Naive thymus-derived CD8-positive, alpha-beta T cell (primary cell): ENCODE results near the gene TPP2. TPM values are rescaled to one million over a fixed set of nuclear protein-coding genes. Genes with fewer than 3 reads are reported as not detected.

Experiments
- ATAC-seq, 2 donors: fragments of 150-1000 bp; cut with Tn5 transposase in 1 of 2; sonication (Bioruptor Pico), chemical (Tn5 transposase) in 1 of 2; 1 replicate in 1 of 2; 2 replicates in 1 of 2; pipeline ENCODE4 v1.10.0; 2021; ENCODE audit warnings: mild to moderate bottlenecking in 2 of 2, moderate library complexity in 2 of 2
- POLR2A ChIA-PET: fragments of 350-600 bp; sonication (Branson Sonifier 250); formaldehyde crosslinking; loops from one replicate; lab custom pipeline; 2021; ENCODE audit warnings: antibody characterized with exemption; lab: Charles Lee
- DNase-seq, 10 donors: peaks; one replicate each; pipeline versions ENCODE4 v3.0.0 to v3.0.0-alpha.2; 2020 to 2022
- H3K27ac Mint-ChIP-seq, 10 donors: one replicate each; pipeline ENCODE4 v1.8.0; 2020 to 2022; ENCODE audit warnings: mild to moderate bottlenecking in 10 of 10, mixed read lengths in 10 of 10, moderate library complexity in 4 of 10, inconsistent platforms in 1 of 10
- H3K27me3 Mint-ChIP-seq, 5 donors: one replicate each; pipeline ENCODE4 v1.8.0; 2021 to 2022; ENCODE audit warnings: mixed read lengths in 5 of 5
- H3K36me3 Mint-ChIP-seq, 3 donors: one replicate each; pipeline ENCODE4 v1.8.0; 2020 to 2022; ENCODE audit warnings: mixed read lengths in 3 of 3, mild to moderate bottlenecking in 2 of 3, inconsistent platforms in 1 of 3
- H3K4me1 Mint-ChIP-seq, 4 donors: one replicate each; pipeline ENCODE4 v1.8.0; 2021 to 2022; ENCODE audit warnings: mixed read lengths in 4 of 4
- H3K4me3 Mint-ChIP-seq, 10 donors: one replicate each; pipeline ENCODE4 v1.8.0; 2020 to 2022; ENCODE audit warnings: mild to moderate bottlenecking in 10 of 10, mixed read lengths in 10 of 10, moderate library complexity in 6 of 10, inconsistent platforms in 1 of 10
- H3K9me3 Mint-ChIP-seq, 9 donors: one replicate each; pipeline ENCODE4 v1.8.0; 2020 to 2022; ENCODE audit warnings: mixed read lengths in 9 of 9, mild to moderate bottlenecking in 3 of 9, inconsistent platforms in 1 of 9, moderate library complexity in 1 of 9
- polyA plus RNA-seq, 3 donors: library from polyadenylated mRNA; unstranded; fragments of 300-500 nt; fragmentation: Illumina TruSeq; gene quantifications; one replicate each; pipeline ENCODE4 v1.2.3, GENCODE V29; 2021
- total RNA-seq, 8 experiments: library from RNA in 2 of 8; stranded (reverse) in 2 of 8; gene quantifications; one replicate each; pipeline ENCODE4 v1.2.3 and lab custom pipeline; 2021 to 2026

The TPP2 gene
- total RNA-seq (100 to 1,000 TPM; 210 to 224 TPM), polyA plus RNA-seq (10 to 100 TPM; 52.3 to 64.7 (median 61.1) TPM), total RNA-seq (lab: John Stamatoyannopoulos, UW) (271 to 669 (median 449) reads per million in 6 experiments)

DNA sequence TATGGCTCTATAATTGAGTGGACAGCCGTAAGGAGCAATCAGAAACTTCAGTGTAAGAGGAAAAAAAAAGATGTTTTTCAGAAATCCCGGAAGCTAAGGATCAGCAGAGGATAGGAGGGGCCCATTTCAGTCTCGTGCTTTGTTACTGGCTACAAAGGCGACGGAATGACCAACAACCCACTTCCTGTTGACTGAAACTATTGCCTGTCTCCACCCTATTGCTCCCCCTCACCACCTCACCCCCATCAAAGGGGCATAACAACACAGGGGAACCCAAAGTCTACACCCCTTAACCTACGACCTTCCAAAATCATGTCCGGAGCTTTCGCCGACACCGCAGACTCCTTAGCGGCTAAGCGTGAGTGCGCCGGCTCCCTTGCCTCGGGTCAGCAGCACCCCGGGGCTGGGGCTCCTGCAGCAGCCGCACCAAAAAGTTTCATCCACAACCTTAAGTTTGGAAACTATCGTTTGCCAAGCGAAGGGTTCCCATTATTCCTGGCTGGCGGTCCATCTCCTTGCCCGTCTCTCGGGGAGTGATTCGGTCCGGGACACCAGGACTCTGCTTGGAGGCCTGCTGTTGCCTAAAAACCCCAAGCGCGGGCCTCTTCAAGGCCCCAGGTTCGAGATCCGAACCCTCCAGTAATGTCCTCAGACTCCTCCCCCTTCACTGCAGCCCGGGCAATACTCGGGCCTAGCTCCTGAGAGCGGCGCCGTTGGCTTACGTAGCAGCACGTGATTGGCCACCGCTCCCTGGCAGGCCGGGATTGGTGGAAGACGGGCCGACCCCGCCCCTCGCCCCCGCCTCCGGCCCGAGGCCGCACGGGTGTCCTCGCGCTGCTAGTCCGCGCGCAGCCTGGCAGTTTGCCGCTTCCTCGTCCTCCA is at the start of gene TPP2:
TSS of gene TPP2 (plus strand) at position 840 of the 882 bp plus-strand sequence. CDS start 53 bp downstream, outside the sequence.
- Mint-ChIP-seq H3K4me3 (peak within 1 kb of the TSS; percentile 94 to 99 (median 97)), H3K27me3 (no peaks in the 10 kb centered on the region)

GRCh38 chr13:102548811-102549210 is 48.0 kb upstream of the TPP2 start:
- no peak for ATAC-seq
- H3K36me3 Mint-ChIP-seq: no peaks in the 10 kb centered on the region
- H3K4me3 Mint-ChIP-seq: no peak overlapping the region

More for the DNA sequence above, at the start of gene TPP2:
- Mint-ChIP-seq H3K27ac (peak within 1 kb of the TSS; percentile 93 to 100 (median 100)), H3K9me3 (peaks cover 0 to 1% (median 0%) of the 10 kb centered on the region in 9 donors), H3K36me3 (peaks cover 1 to 11% (median 5%) of the 10 kb centered on the region in 3 donors), H3K4me1 (peaks cover 40 to 72% (median 58%) of the 10 kb centered on the region in 4 donors)
- ATAC-seq (peak; percentile 84 to 85), DNase-seq (peak; percentile 94 to 99 (median 97))
- POLR2A ChIA-PET: interaction anchor here (0.6 to 10.3 kb wide), 26 partner anchors 11 to 971 kb away, joined by 3 to 302 read pairs (median 6); partner anchors contain the start of genes ERCC5 and TEX30

DNA sequence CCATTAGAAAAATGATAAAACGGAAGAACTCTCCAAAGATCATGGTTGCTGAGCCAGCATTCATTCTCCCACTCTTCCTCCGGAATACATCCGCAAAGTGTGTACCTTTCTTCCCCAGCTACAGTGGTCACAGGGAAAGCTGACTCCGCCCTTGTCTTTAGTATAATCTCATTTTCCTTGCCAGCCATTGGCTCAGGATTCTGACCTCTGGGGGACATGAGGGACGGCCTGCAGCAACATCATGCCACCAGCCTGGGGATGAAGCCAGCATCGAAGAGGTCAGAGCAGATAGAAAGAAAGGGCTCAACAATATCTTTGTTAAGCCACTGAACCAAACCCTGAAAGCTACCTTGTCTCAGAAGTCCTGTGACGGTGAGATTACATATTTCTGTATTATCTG is 46.3 kb upstream of the TPP2 start:
- ATAC-seq (no peak), DNase-seq (no peak)
- POLR2A ChIA-PET: no interaction called here
- Mint-ChIP-seq H3K9me3 (no peaks in the 10 kb centered on the region), H3K27ac (no peak overlapping the region), H3K27me3 (peaks cover 8 to 21% (median 12%) of the 10 kb centered on the region in 5 donors), H3K4me1 (no peaks in the 10 kb centered on the region), H3K36me3 (no peaks in the 10 kb centered on the region), H3K4me3 (no peak overlapping the region)

More at GRCh38 chr13:102548811-102549210, 48.0 kb upstream of the TPP2 start:
- H3K9me3 Mint-ChIP-seq: peaks cover 0 to 2% (median 0%) of the 10 kb centered on the region in 9 donors
- H3K27ac Mint-ChIP-seq: no peak overlapping the region
- peaks cover 6 to 31% (median 9%) of the 10 kb centered on the region in 5 donors for H3K27me3 Mint-ChIP-seq
- POLR2A ChIA-PET: no interaction called here
- DNase-seq: no peak
- no peaks in the 10 kb centered on the region for H3K4me1 Mint-ChIP-seq

DNA sequence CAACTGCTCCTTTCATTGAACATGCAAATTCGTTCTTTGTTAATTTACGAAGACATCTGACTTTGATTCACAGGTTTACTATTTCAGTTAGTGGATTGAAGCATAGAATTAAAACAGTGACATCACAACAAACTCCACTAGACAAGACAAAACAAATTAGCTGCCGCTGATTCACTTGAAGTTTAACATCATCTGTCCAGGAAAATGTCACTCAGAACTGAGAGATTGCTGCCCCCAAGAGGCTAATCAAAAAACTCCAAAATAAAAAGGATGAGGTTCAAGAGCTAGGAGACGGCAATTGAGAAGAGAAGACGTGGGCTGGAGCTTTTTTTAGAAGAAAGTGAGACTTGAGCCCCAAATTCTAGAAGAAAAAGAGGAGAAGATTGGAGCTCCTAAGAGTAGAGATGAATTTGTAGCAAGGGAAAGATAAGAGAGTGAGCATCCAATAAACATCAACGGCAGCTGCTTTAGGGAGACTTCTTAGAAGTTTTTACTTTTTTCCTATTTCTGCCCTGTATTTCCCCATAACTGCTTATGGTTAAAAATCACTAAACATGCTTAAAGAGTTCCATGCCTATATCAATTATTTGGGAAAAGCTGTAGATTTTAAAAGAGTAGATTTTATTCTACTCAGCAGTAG is 40.8 kb upstream of the TPP2 start:
- Mint-ChIP-seq H3K4me3 (no peak overlapping the region), H3K36me3 (no peaks in the 10 kb centered on the region), H3K27ac (no peak overlapping the region), H3K27me3 (peaks cover 0 to 7% (median 4%) of the 10 kb centered on the region in 5 donors), H3K4me1 (peaks cover 0 to 6% (median 3%) of the 10 kb centered on the region in 4 donors), H3K9me3 (no peaks in the 10 kb centered on the region)
- DNase-seq: peak in 3 of 10 donors; percentile 30 to 38 (median 32)
- POLR2A ChIA-PET: no interaction called here
- peak in 1 of 2 donors; percentile 29 for ATAC-seq

- peaks cover 0 to 6% (median 3%) of the 10 kb centered on the region in 4 donors for H3K4me1 Mint-ChIP-seq
Measured at GRCh38 chr13:102556806-102557205, 40.0 kb upstream of the TPP2 start.

GRCh38 chr13:102558029-102558428 is 38.8 kb upstream of the TPP2 start:
- H3K27ac Mint-ChIP-seq: no peak overlapping the region
- POLR2A ChIA-PET: no interaction called here

More at GRCh38 chr13:102556806-102557205, 40.0 kb upstream of the TPP2 start:
- DNase-seq (no peak), ATAC-seq (no peak)
- Mint-ChIP-seq H3K36me3 (no peaks in the 10 kb centered on the region), H3K27me3 (peaks cover 0 to 7% (median 4%) of the 10 kb centered on the region in 5 donors), H3K27ac (no peak overlapping the region), H3K9me3 (no peaks in the 10 kb centered on the region), H3K4me3 (no peak overlapping the region)
- POLR2A ChIA-PET: no interaction called here

GRCh38 chr13:102561933-102562332 is 34.9 kb upstream of the TPP2 start:
- ATAC-seq: no peak
- Mint-ChIP-seq H3K27ac (no peak overlapping the region), H3K9me3 (peaks cover 0 to 10% (median 0%) of the 10 kb centered on the region in 9 donors), H3K4me3 (no peak overlapping the region), H3K4me1 (no peaks in the 10 kb centered on the region), H3K36me3 (peaks cover 0 to 5% (median 0%) of the 10 kb centered on the region in 3 donors), H3K27me3 (peaks cover 8 to 26% (median 17%) of the 10 kb centered on the region in 5 donors)
- no peak for DNase-seq
- POLR2A ChIA-PET: no interaction called here

More at GRCh38 chr13:102558029-102558428, 38.8 kb upstream of the TPP2 start:
- Mint-ChIP-seq H3K4me1 (peaks cover 0 to 6% (median 3%) of the 10 kb centered on the region in 4 donors), H3K27me3 (peaks cover 0 to 10% (median 5%) of the 10 kb centered on the region in 5 donors), H3K4me3 (no peak overlapping the region), H3K9me3 (peaks cover 0 to 10% (median 0%) of the 10 kb centered on the region in 9 donors), H3K36me3 (no peaks in the 10 kb centered on the region)
- no peak for DNase-seq
- no peak for ATAC-seq

DNA sequence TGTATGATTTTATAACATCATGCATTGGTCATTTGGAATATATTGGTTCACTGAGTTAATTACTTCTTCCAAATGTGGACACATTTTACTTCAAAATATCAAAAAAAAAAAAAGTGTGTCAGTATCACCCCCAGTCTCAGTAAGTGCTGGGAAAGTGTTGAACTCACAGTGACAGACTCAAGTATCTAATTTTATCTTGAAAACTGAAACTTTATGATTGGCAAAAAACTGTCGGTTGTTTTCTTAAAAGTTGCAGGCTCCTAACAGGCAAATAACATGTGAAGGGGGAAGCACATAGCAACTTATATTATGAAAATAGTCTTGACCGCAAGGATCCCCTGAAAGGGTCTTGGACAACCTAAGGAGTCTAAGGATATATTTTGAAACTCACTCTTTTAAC is 33.5 kb upstream of the TPP2 start:
- Mint-ChIP-seq H3K27me3 (peaks cover 8 to 39% (median 22%) of the 10 kb centered on the region in 5 donors), H3K27ac (no peak overlapping the region), H3K4me3 (no peak overlapping the region), H3K4me1 (no peaks in the 10 kb centered on the region), H3K9me3 (peaks cover 0 to 10% (median 0%) of the 10 kb centered on the region in 9 donors), H3K36me3 (peaks cover 0 to 5% (median 0%) of the 10 kb centered on the region in 3 donors)
- POLR2A ChIA-PET: no interaction called here
- no peak for ATAC-seq
- DNase-seq: no peak

DNA sequence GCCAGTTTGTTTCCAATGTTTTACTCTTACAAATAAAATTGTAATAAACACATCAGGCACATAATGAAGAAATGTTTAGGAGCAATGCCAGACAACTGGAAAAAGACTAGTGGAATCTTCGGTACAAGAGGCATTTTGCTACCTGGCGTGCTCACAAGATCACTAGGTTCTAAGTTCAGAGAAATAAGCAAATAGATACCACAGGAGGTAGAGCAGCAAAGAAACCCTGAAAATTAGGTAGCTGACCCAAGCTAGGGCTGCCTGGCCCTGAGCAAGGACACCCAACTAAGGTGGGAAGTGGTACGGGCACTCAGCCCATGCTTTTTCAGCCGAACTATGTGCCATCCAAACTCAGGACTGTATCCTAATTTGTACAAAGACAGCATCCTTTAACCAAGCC is 32.2 kb upstream of the TPP2 start:
- Mint-ChIP-seq H3K4me3 (no peak overlapping the region), H3K36me3 (peaks cover 0 to 5% (median 0%) of the 10 kb centered on the region in 3 donors), H3K27ac (no peak overlapping the region), H3K4me1 (no peaks in the 10 kb centered on the region), H3K9me3 (peaks cover 0 to 10% (median 0%) of the 10 kb centered on the region in 9 donors), H3K27me3 (peaks cover 8 to 39% (median 22%) of the 10 kb centered on the region in 5 donors)
- POLR2A ChIA-PET: no interaction called here
- DNase-seq (no peak), ATAC-seq (no peak)

GRCh38 chr13:102566513-102566912 is 30.3 kb upstream of the TPP2 start:
- H3K4me3 Mint-ChIP-seq: no peak overlapping the region
- H3K4me1 Mint-ChIP-seq: no peaks in the 10 kb centered on the region
- POLR2A ChIA-PET: no interaction called here
- no peak overlapping the region for H3K27ac Mint-ChIP-seq
- DNase-seq (no peak), ATAC-seq (no peak)
- peaks cover 0 to 10% (median 0%) of the 10 kb centered on the region in 9 donors for H3K9me3 Mint-ChIP-seq
- H3K36me3 Mint-ChIP-seq: peaks cover 0 to 5% (median 0%) of the 10 kb centered on the region in 3 donors
- H3K27me3 Mint-ChIP-seq: peaks cover 10 to 39% (median 25%) of the 10 kb centered on the region in 5 donors

DNA sequence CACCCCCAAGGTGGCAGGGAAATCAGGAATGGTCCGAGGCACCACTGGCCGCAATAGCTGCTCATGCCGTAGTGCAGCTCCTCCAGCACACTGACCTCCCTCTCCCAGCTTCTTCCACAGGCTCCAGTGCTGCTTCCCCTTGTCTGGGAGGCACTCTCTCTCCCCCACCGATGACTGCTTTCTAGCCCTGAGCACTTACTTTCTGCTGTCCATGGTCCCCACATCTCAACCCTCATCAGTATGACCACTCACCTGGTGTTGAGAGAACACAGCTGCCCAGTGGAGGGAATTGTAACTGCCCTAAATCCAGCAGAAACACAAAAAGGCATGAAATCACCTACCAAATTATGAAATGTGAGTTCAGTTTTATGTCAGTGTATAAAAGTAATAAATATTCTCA is 28.9 kb upstream of the TPP2 start:
- peaks cover 0 to 2% (median 0%) of the 10 kb centered on the region in 9 donors for H3K9me3 Mint-ChIP-seq
- ATAC-seq (no peak), DNase-seq (no peak)
- no peak overlapping the region for H3K4me3 Mint-ChIP-seq
- H3K27ac Mint-ChIP-seq: no peak overlapping the region
- peaks cover 0 to 5% (median 0%) of the 10 kb centered on the region in 3 donors for H3K36me3 Mint-ChIP-seq
- H3K27me3 Mint-ChIP-seq: peaks cover 8 to 39% (median 23%) of the 10 kb centered on the region in 5 donors
- POLR2A ChIA-PET: no interaction called here
- no peaks in the 10 kb centered on the region for H3K4me1 Mint-ChIP-seq

DNA sequence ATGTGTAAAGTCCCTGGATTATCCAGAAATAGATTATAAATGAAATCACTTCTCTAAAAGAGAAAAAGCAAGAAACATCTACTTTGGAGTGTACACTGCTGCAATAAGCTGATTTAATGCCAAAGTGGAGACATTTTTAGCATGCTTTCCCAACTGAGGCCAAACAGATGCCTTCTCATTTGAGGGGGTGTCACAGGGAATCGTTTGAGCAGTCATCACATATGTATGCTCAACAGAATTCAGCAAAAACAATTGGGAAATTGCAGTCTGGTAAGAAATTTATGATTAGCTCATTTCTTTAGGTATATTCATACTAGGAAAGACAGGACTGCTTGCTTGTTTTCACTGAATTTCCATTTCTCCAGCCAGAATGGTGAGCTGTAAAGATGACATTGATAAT is 27.3 kb upstream of the TPP2 start:
- Mint-ChIP-seq H3K36me3 (peaks cover 0 to 5% (median 0%) of the 10 kb centered on the region in 3 donors), H3K27me3 (peaks cover 8 to 38% (median 25%) of the 10 kb centered on the region in 5 donors), H3K4me3 (no peak overlapping the region), H3K4me1 (no peaks in the 10 kb centered on the region), H3K27ac (no peak overlapping the region), H3K9me3 (no peaks in the 10 kb centered on the region)
- POLR2A ChIA-PET: no interaction called here
- ATAC-seq (no peak), DNase-seq (no peak)
